ENCODE measurements around the gene KRT16.
"Not testable (repeated sequence)": the region's sequence is repeated elsewhere in the genome, so short reads cannot be mapped to it uniquely, and the experiment has no call there.

DNA sequence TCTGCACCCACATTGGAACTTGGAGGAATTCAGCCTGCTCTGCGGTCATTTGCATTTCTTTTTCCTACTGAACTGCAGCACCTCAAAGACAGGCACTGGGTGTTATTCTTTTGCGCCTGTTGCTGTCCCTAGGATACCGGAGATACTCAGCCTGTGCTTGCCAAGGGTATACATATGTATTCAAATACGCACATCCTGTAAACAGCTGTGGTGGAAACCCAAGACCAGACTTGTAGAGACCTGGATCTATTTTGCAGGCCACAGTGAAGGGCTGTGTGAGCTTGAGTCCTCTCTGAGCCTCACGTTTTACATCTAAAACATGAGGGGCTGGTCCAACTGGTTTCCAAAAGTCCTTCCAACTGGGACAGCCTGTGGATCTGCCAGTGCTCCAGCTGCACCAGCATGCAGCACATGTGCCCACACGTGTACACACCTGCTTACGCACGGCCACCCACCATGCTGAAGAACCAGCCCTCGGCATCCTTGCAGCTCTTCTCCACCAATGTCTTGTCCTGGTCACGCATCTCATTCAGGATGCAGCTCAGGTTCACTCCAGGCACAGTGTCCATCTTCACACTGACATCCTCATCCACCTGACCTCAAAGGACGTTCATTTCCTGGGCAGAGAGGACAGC is 16.2 kb upstream of the KRT16 start:
- not testable (repeated sequence) for TF ChIP-seq EZH2phosphoT487 (IDR thresholded peaks at IDR 0.05; ENCODE audit: insufficient read depth, low read depth); EZH2 (IDR thresholded peaks at IDR 0.05; ENCODE audit: insufficient read depth, poor library complexity, severe bottlenecking)

Measured in GM23248 (cell line).